ENCODE results near the gene GRM7. TPM values are rescaled to one million over a fixed set of nuclear protein-coding genes. Genes with fewer than 3 reads are reported as not detected.

The GRM7 gene
- total RNA-seq, 1 donor from 2014 or later = 0.16 TPM

GRCh38 chr3:7487763-7488162 is 626.8 kb downstream of the GRM7 start:
- no peak for DNase-seq (ENCODE audit: low spot score)

GRCh38 chr3:7489417-7489816 is 628.5 kb downstream of the GRM7 start:
- DNase-seq (ENCODE audit: low spot score) = no peak

DNA sequence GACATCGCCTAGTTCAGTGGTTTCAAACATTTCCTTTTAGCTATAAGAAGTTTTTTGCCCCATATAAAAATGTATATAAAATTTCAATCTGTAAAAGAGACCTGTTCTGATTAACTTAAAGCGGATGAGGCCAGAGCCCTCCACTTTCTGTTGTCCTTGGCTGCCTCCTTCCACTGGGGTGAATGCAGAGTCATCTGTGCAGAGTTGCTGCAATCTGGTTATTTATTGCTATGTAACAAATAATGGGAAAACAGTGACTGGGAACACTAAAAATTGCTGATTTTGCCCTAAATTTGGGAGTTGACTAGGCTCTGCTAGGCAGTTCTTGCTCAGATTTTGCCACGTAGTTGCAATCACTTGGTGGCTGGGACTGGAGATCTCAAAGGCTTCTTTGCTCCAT is 637.8 kb downstream of the GRM7 start:
- DNase-seq (ENCODE audit: low spot score) = no peak

DNA sequence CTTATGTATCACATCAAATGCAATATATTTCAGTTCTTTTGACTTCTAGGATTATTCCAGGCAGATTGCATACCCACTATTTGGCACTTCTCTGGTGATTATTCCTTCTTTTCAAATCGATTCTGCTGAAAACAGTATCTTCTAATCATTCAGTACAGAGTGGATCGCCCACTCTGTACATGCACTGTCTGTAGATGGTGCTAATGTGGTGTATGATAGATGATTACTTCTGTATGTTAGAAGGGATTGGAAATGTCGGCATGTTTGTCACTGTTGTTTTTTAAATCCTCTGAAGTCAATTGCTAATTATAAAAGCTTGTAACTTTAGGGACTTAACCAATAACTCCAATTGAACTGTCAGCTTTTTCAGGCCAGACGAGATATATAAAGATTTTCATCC is 642.5 kb downstream of the GRM7 start:
- DNase-seq (ENCODE audit: low spot score) = no peak

DNA sequence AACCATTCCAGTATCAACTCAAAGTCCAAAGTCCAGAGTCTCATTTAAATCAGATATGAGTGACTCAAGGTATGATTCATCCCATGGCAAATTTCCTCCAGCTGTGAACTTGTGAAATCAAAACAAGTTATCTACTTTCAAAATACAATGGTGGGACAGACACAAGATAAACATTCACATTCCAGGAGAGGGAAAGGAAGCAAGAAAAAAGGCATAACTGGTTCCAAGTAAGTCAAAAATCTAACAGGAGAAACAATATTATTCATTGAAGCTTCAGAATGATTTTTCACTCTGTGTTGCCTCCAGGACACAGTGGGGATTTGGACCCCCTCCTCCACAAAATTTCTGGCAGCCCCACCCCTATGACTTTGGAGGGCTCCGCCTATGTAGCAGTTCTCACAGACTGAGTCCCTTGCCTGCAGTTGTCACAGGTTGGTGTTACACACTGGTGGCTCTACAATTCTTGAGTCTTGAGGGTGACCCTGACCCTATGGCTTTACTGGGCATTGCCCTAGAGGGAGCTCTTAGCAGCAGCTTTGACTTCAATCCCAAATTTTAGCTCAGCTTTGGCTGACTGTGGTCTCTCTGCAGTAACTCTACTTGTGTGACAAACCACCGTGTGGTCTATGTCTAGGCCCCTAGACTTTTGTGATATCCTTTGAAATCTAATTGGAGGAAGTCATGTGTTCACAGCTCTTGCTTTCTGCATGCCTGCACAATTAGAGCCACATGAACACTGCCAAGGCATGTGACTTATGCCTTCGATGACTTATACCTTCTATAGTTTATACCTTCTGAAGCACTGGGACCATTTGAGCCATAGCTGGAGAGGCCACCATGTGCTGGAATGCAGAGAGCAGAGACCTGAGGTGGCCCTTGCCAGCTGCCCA is 644.2 kb downstream of the GRM7 start:
- DNase-seq (ENCODE audit: low spot score) = no peak

- DNase-seq (ENCODE audit: low spot score) = no peak
These were observed 645.8 kb downstream of the GRM7 start for GRCh38 chr3:7506606-7507180.

DNA sequence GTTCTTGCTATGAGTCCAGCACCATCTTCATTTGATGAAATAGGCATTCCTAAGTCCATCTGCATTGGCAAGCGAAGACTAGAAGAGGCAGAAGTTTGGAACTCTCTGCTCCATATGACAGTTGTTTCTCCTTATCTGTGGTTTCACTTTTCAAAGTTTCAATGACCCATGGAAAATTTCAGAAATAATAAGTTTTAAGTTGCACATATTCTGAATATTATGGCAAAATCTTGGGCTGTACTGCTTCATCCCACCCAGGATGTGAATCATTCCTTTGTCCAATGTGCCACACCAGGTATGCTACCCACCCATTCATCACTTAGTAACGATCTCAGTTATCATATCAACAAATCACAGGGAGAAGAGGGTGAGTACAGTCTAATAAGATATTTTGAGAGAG is 647.9 kb downstream of the GRM7 start:
- DNase-seq (ENCODE audit: low spot score) = no peak

GRCh38 chr3:7512048-7512447 is 651.1 kb downstream of the GRM7 start:
- no peak for DNase-seq (ENCODE audit: low spot score)

DNA sequence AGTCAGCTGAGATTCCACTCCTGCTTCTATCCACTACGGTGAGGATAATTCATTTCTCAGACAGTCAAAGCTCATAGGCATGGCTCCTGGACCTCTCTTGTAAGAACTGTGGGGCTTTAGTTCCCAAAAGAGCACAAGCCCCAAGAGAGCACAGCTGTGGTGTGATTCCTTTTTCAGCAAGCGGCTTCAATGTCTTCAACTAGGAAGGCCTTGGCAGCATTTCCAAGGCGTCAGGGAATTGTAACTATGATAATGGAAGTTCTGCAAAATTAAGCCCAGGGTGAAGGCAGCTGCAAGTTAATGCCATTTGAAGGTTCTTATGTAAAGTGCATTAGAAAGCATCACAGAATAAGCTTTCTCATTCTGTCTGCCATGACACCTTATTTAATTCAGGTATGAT is 657.1 kb downstream of the GRM7 start:
- no peak for DNase-seq (ENCODE audit: low spot score)

- no peak for DNase-seq (ENCODE audit: low spot score)
These were observed 657.5 kb downstream of the GRM7 start for GRCh38 chr3:7518456-7518855.

DNA sequence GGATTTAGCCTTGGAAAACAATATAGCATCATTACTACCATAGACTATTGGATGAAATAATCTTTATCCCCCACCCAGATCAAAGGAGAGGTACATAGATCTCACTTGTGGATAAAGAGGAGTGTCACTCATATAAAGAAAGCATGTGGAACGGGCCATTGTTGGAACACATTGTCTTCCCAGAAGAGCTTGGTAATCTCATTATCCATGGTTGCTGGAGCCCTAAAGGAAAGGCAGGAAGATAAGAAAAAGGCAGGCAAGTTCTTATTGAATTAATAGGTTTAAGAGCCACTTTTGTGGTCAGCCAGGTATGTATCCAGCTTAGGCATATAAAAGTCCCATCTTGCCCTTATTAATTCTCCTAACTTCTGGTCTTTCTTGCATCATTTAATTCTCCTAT is 659.1 kb downstream of the GRM7 start:
- no peak for DNase-seq (ENCODE audit: low spot score)

- no peak for DNase-seq (ENCODE audit: low spot score)
These were observed 659.7 kb downstream of the GRM7 start for GRCh38 chr3:7520593-7520992.

- no peak for DNase-seq (ENCODE audit: low spot score)
These were observed 675.6 kb downstream of the GRM7 start for GRCh38 chr3:7536510-7536909.

GRCh38 chr3:7536921-7537320 is 676.0 kb downstream of the GRM7 start:
- no peak for DNase-seq (ENCODE audit: low spot score)

DNA sequence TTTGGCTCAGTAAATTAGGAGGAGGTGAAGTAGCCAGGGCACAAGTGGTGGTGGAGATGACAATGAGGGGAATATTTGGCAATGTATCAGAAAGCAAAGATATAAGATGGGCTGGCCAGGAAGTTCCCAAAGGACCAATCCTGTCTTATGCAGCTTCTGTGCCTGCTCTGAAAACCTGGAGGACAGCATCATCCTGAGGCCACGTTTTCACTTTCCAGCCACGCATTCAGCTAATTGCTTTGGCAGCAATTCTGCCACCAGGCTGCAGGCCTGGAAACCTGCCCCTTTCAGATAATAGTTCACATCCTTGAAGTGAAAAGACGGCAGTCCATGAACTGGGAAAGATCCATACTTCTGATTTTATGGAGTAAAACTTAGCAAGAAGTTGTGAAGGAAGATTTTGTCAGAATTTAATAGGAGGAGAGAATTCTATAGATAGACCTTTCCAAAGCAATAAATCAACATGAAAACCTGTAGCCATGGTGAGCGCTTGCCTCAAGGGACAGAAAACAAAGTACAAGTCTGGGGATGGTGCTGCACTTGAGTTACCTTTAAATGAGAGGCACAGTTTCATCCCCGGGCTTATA is 682.5 kb downstream of the GRM7 start:
- no peak for DNase-seq (ENCODE audit: low spot score)

- DNase-seq (ENCODE audit: low spot score) = no peak
These were observed 684.4 kb downstream of the GRM7 start for GRCh38 chr3:7545334-7545733.

- no peak for DNase-seq (ENCODE audit: low spot score)
These were observed 685.3 kb downstream of the GRM7 start for GRCh38 chr3:7546253-7546652.

- no peak for DNase-seq (ENCODE audit: low spot score)
These were observed 686.9 kb downstream of the GRM7 start for GRCh38 chr3:7547826-7548225.

GRCh38 chr3:7562892-7563291 is 702.0 kb downstream of the GRM7 start:
- no peak for DNase-seq (ENCODE audit: low spot score)

DNA sequence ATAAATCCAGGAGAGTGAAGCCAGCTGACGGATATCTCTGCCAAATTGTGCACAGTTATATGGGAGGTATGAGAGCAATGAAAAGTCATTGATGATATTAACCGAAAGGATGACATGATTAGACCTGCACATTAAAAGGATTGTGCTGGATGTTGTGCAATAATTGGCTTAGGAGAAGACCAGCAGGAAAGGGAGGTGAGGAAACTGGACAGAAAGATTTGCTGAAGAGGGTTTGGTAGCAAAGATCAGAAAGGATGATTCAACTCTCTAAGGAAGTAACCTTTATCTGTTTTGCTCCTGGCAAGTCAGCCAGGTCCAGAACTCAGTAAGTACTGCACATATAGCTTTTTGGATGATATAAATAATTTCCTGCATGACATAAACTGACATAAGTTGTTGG is 704.7 kb downstream of the GRM7 start:
- no peak for DNase-seq (ENCODE audit: low spot score)

DNA sequence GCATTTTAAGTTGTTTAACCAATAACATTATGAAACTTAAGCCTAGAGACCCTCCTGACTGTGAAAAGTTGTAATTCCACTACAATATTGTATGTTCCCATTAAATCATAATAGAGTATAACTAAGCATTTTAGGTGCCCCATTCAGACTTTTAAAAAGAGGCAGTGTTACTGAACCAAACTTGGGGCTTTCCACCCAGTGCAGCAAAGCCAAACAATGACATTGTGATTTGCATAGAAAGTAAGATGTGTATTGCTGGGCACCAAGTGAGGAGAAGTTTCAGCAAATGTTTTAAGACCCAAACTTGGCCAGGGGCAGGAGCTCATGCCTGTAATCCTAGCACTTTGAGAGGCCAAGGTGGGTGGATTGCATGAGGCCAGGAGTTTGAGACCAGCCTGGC is 706.2 kb downstream of the GRM7 start:
- no peak for DNase-seq (ENCODE audit: low spot score)

- DNase-seq (ENCODE audit: low spot score) = no peak
These were observed 707.7 kb downstream of the GRM7 start for GRCh38 chr3:7568526-7569184.

Measured in mesenteric fat pad (tissue), 1 donor.